ENCODE results near the gene HMBS.
A peak's percentile ranks its signal among the peaks of the same experiment; 100 is the strongest.

HMBS gene

DNA sequence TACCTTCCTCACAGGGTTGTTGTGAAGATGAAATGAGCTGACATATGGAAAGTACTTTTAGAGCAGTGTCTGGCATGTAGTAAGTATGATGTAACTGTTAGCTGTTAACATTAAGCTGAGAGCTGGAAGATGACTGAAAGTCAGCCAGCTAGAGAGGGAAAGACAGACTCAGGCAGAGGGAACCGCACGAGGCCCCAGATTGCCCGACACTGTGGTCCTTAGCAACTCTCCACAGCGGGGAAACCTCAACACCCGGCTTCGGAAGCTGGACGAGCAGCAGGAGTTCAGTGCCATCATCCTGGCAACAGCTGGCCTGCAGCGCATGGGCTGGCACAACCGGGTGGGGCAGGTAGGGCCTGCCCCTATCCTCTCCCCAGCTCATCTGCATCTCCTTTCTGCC is 6.5 kb downstream of the HMBS start:
- ChIA-PET POLR2A (interaction anchor here (0.6 to 1.5 kb wide), 3 partner anchors 11 to 60 kb away, joined by 3 to 5 read pairs (median 5); partner anchors contain the start of genes DPAGT1 and VPS11), CTCF (interaction anchor here (0.7 to 1.7 kb wide), 3 partner anchors 9 to 34 kb away, joined by 3 to 4 read pairs (median 3); partner anchors contain the start of gene HYOU1)
- TF ChIP-seq CTCF (IDR thresholded peaks at IDR 0.05; ENCODE audit: control extremely low read depth, extremely low read depth, low read depth, missing control alignments) = no peak
- DNase-seq (ENCODE audit: extremely low spot score) = no peak

GRCh38 chr11:119091966-119092879 is 7.5 kb downstream of the HMBS start:
- no peak for TF ChIP-seq CTCF (IDR thresholded peaks at IDR 0.05; ENCODE audit: control extremely low read depth, extremely low read depth, low read depth, missing control alignments)
- ChIA-PET POLR2A (interaction anchor here (0.5 to 1.5 kb wide), 10 partner anchors 7 to 86 kb away, joined by 3 to 9 read pairs (median 4); partner anchors contain the start of genes C2CD2L, DPAGT1, HINFP and VPS11), CTCF (interaction anchor here (0.8 to 1.7 kb wide), 4 partner anchors 14 to 230 kb away, joined by 3 to 4 read pairs (median 3); partner anchors contain the start of genes C2CD2L and HYOU1)
- no peak for DNase-seq (ENCODE audit: extremely low spot score)

- no peak for TF ChIP-seq CTCF (IDR thresholded peaks at IDR 0.05; ENCODE audit: control extremely low read depth, extremely low read depth, low read depth, missing control alignments)
- CTCF ChIA-PET = interaction anchor here (0.8 to 1.9 kb wide), 4 partner anchors 8 to 229 kb away, joined by 3 to 7 read pairs (median 4); partner anchors contain the start of genes C2CD2L, HMBS and HYOU1
- DNase-seq (ENCODE audit: extremely low spot score) = no peak
- POLR2A ChIA-PET = interaction anchor here (0.5 to 2.8 kb wide), 10 partner anchors 8 to 113 kb away, joined by 3 to 76 read pairs (median 5); partner anchors contain the start of genes C2CD2L, CBL, DPAGT1 and HINFP
Measured at GRCh38 chr11:119092880-119093842, 8.5 kb downstream of the HMBS start.

GRCh38 chr11:119093942-119094815 is 9.5 kb downstream of the HMBS start:
- POLR2A ChIA-PET = interaction anchor here (0.6 to 2.8 kb wide), 24 partner anchors 8 to 1817 kb away, joined by 3 to 76 read pairs (median 4); partner anchors contain the start of genes C2CD2L, CBL, DPAGT1 and HINFP
- peak; percentile 29 for DNase-seq (ENCODE audit: extremely low spot score)
- no peak for TF ChIP-seq CTCF (IDR thresholded peaks at IDR 0.05; ENCODE audit: control extremely low read depth, extremely low read depth, low read depth, missing control alignments)
- CTCF ChIA-PET = interaction anchor here (1.2 to 1.9 kb wide), 7 partner anchors 8 to 230 kb away, joined by 3 to 8 read pairs (median 4); partner anchors contain the start of genes HMBS and VPS11

DNA sequence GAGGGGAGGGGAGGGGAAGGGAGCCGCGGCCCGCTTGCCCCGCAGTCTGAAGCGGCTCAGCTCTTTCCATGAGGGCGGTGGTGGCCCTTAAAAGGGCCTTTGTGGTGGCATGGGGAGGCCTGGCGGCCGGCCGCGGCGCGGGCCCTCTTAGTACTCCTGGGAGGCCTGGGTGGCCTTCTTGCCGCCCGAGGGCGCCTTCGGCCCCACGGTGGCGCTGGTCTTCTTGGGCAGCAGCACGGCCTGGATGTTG is 10.1 kb downstream of the HMBS start:
- TF ChIP-seq CTCF (IDR thresholded peaks at IDR 0.05; ENCODE audit: control extremely low read depth, extremely low read depth, low read depth, missing control alignments) = peak; percentile 83
- POLR2A ChIA-PET = interaction anchor here (0.6 to 2.8 kb wide), 23 partner anchors 8 to 852 kb away, joined by 3 to 76 read pairs (median 4); partner anchors contain the start of genes C2CD2L, CBL, DPAGT1 and HINFP
- peak; percentile 67 for DNase-seq (ENCODE audit: extremely low spot score)
- CTCF ChIA-PET = interaction anchor here (0.6 to 1.9 kb wide), 9 partner anchors 8 to 230 kb away, joined by 3 to 8 read pairs (median 4); partner anchors contain the start of genes C2CD2L, HMBS and VPS11
